NOMO-1 treated with DMSO at 0.1 percent for 48 hours (cell line): Measurements from ENCODE around the gene TMPRSS3.

ENCODE experiments used
- DNase-seq: peaks from one replicate; lab custom pipeline; 2025; ENCODE audit not compliant: unreplicated experiment; lab: John Stamatoyannopoulos, UW

Gene TMPRSS3

GRCh38 chr21:42390193-42390592 is 5.7 kb downstream of the TMPRSS3 start:
- DNase-seq: no peak

- no peak for DNase-seq
Measured at GRCh38 chr21:42389449-42389835, 6.4 kb downstream of the TMPRSS3 start.

GRCh38 chr21:42388740-42389448 is 7.0 kb downstream of the TMPRSS3 start:
- no peak for DNase-seq

GRCh38 chr21:42387843-42388340 is 8.0 kb downstream of the TMPRSS3 start:
- DNase-seq: no peak

- DNase-seq: peak; percentile 21
Measured at GRCh38 chr21:42387164-42387563, 8.7 kb downstream of the TMPRSS3 start.

- DNase-seq: no peak
Measured at GRCh38 chr21:42386034-42386591, 9.7 kb downstream of the TMPRSS3 start.

GRCh38 chr21:42385619-42386018 is 10.2 kb downstream of the TMPRSS3 start:
- no peak for DNase-seq

GRCh38 chr21:42384989-42385388 is 10.9 kb downstream of the TMPRSS3 start:
- DNase-seq: peak; percentile 34

- DNase-seq: no peak
Measured at GRCh38 chr21:42384156-42384945, 11.5 kb downstream of the TMPRSS3 start.

- DNase-seq: no peak
Measured at GRCh38 chr21:42383331-42383730, 12.5 kb downstream of the TMPRSS3 start.

GRCh38 chr21:42382915-42383314 is 12.9 kb downstream of the TMPRSS3 start:
- DNase-seq: no peak

GRCh38 chr21:42381347-42381984 is 14.4 kb downstream of the TMPRSS3 start:
- peak; percentile 37 for DNase-seq

GRCh38 chr21:42379426-42380215 is 16.2 kb downstream of the TMPRSS3 start:
- no peak for DNase-seq

- no peak for DNase-seq
Measured at GRCh38 chr21:42378418-42378817, 17.4 kb downstream of the TMPRSS3 start.

GRCh38 chr21:42377951-42378340 is 17.9 kb downstream of the TMPRSS3 start:
- no peak for DNase-seq

GRCh38 chr21:42377211-42377950 is 18.5 kb downstream of the TMPRSS3 start:
- no peak for DNase-seq

GRCh38 chr21:42376338-42376982 is 19.4 kb downstream of the TMPRSS3 start:
- no peak for DNase-seq

GRCh38 chr21:42375966-42376337 is 19.9 kb downstream of the TMPRSS3 start:
- no peak for DNase-seq

GRCh38 chr21:42375506-42375905 is 20.3 kb downstream of the TMPRSS3 start:
- DNase-seq: no peak
